HEK293 (cell line): Measurements from ENCODE around the gene LDLRAD4.

Source experiments
- CTCF ChIA-PET: fragments of 350-600 bp; formaldehyde crosslinking; extraction: SDS; loops from one replicate; lab custom pipeline; 2021; ENCODE audit warnings: antibody characterized with exemption; lab: Yijun Ruan, JAX
- POLR2A ChIA-PET: fragments of 300-600 bp; formaldehyde crosslinking; extraction: SDS; loops from one replicate; lab custom pipeline; 2020; ENCODE audit warnings: antibody characterized with exemption, inconsistent platforms; lab: Yijun Ruan, JAX
- H3K27ac ChIP-seq: fragments of 200-500 bp; sonication (Bioruptor generic); 2 replicates; pipeline ENCODE4 v1.5.1; 2014; ENCODE audit warnings: low read depth, low read length, control low read depth, inconsistent platforms; ENCODE audit errors: extremely low read depth
- H3K36me3 ChIP-seq, 2 experiments: fragments of 200-500 bp in 1 of 2; sonication (Bioruptor generic) in 1 of 2; 1 replicate in 1 of 2; 2 replicates in 1 of 2; pipeline ENCODE4 v1.5.1; 2014 to 2017; ENCODE audit warnings: inconsistent platforms in 2 of 2, low read length in 2 of 2; ENCODE audit not compliant: control insufficient read depth in 2 of 2, insufficient read depth in 1 of 2
- H3K4me1 ChIP-seq: fragments of 200-500 bp; sonication (Bioruptor generic); 2 replicates; pipeline ENCODE4 v1.5.1; 2014; ENCODE audit warnings: mild to moderate bottlenecking, low read length, inconsistent platforms; ENCODE audit not compliant: control insufficient read depth, insufficient read depth
- H3K4me3 ChIP-seq: 2 replicates; pipeline ENCODE4 v1.5.1; 2011; ENCODE audit warnings: low read depth, mild to moderate bottlenecking, control low read depth, low read length, moderate library complexity
- H3K9me3 ChIP-seq: fragments of 200-500 bp; sonication (Bioruptor generic); 2 replicates; pipeline ENCODE4 v1.5.1; 2014; ENCODE audit warnings: low read depth, low read length, inconsistent platforms; ENCODE audit not compliant: control insufficient read depth, insufficient read depth
- FEZF1 ChIP-seq: fragments of 450-650 bp; formaldehyde crosslinking; IDR thresholded peaks from 2 replicates; pipeline ENCODE4 v1.5.1; 2016; ENCODE audit warnings: missing biosample characterization, missing genetic modification characterization
- GLI2 ChIP-seq: fragments of 450-650 bp; formaldehyde crosslinking; IDR thresholded peaks from 2 replicates; pipeline ENCODE4; 2017; ENCODE audit warnings: missing biosample characterization, missing genetic modification characterization, low read depth, borderline replicate concordance
- KLF7 ChIP-seq: fragments of 450-650 bp; formaldehyde crosslinking; IDR thresholded peaks from 2 replicates; pipeline ENCODE4 v1.5.1; 2016; ENCODE audit warnings: missing biosample characterization, missing genetic modification characterization, borderline replicate concordance
- KLF8 ChIP-seq: fragments of 450-650 bp; formaldehyde crosslinking; IDR thresholded peaks from 2 replicates; pipeline ENCODE4 v1.5.1; 2016; ENCODE audit warnings: missing biosample characterization, missing genetic modification characterization
- KLF9 ChIP-seq: fragments of 450-650 bp; formaldehyde crosslinking; IDR thresholded peaks from 2 replicates; pipeline ENCODE4 v1.5.1; 2016; ENCODE audit warnings: missing biosample characterization, missing genetic modification characterization, low read depth
- MEIS1 ChIP-seq: sonication (generic); formaldehyde crosslinking; IDR thresholded peaks from 2 replicates; pipeline ENCODE4 v1.8.1; 2022; ENCODE audit warnings: missing genetic modification reagents, mild to moderate bottlenecking, borderline replicate concordance
- PBX3 ChIP-seq: sonication (generic); formaldehyde crosslinking; IDR thresholded peaks from 2 replicates; pipeline ENCODE4 v1.8.1; 2022; ENCODE audit warnings: mild to moderate bottlenecking, moderate library complexity, missing genetic modification reagents
- PRDM1 ChIP-seq: fragments of 450-650 bp; formaldehyde crosslinking; IDR thresholded peaks from 2 replicates; pipeline ENCODE4; 2016; ENCODE audit warnings: missing biosample characterization, missing genetic modification characterization
- TRIM28 ChIP-seq: IDR thresholded peaks from 2 replicates; pipeline ENCODE4 v1.6.1; 2011; ENCODE audit warnings: low read length, control low read depth, borderline replicate concordance
- YY2 ChIP-seq: fragments of 450-650 bp; formaldehyde crosslinking; IDR thresholded peaks from 2 replicates; pipeline ENCODE4 v1.5.1; 2016; ENCODE audit warnings: missing biosample characterization, missing genetic modification characterization
- ZBTB1 ChIP-seq: fragments of 450-650 bp; formaldehyde crosslinking; IDR thresholded peaks from 2 replicates; pipeline ENCODE4 v1.5.1; 2016; ENCODE audit warnings: missing biosample characterization, missing genetic modification characterization
- ZIC2 ChIP-seq: fragments of 450-650 bp; formaldehyde crosslinking; IDR thresholded peaks from 2 replicates; pipeline ENCODE4 v1.5.1; 2016; ENCODE audit warnings: missing biosample characterization, missing genetic modification characterization
- ZNF174 ChIP-seq: fragments of 450-650 bp; formaldehyde crosslinking; IDR thresholded peaks from 2 replicates; pipeline ENCODE4 v1.5.0; 2017; ENCODE audit warnings: missing biosample characterization, mild to moderate bottlenecking, missing genetic modification characterization
- ZNF2 ChIP-seq: fragments of 450-650 bp; formaldehyde crosslinking; IDR thresholded peaks from 2 replicates; pipeline ENCODE4 v1.5.1; 2016; ENCODE audit warnings: missing biosample characterization, missing genetic modification characterization
- ZNF202 ChIP-seq: fragments of 450-650 bp; formaldehyde crosslinking; IDR thresholded peaks from 2 replicates; pipeline ENCODE4 v1.5.1; 2016; ENCODE audit warnings: missing biosample characterization, missing genetic modification characterization, borderline replicate concordance
- ZNF274 ChIP-seq, 2 experiments: fragments of 200-500 bp in 1 of 2; fragments of 450-650 bp in 1 of 2; sonication (Bioruptor generic) in 1 of 2; formaldehyde crosslinking in 1 of 2; IDR thresholded peaks; 2 replicates each; pipeline versions ENCODE4 v1.5.1 to v1.6.1; 2014 to 2016; ENCODE audit warnings: borderline replicate concordance in 1 of 2, inconsistent platforms in 1 of 2, low read length in 1 of 2, missing biosample characterization in 1 of 2, missing genetic modification characterization in 1 of 2
- ZNF362 ChIP-seq: fragments of 450-650 bp; formaldehyde crosslinking; IDR thresholded peaks from 2 replicates; pipeline ENCODE4 v1.5.1; 2016; ENCODE audit warnings: missing biosample characterization, missing genetic modification characterization
- ZNF366 ChIP-seq: fragments of 450-650 bp; formaldehyde crosslinking; conservative IDR thresholded peaks from 2 replicates; pipeline ENCODE4 v1.5.1; 2016; ENCODE audit warnings: missing biosample characterization, missing genetic modification characterization
- ZNF449 ChIP-seq: fragments of 450-650 bp; formaldehyde crosslinking; IDR thresholded peaks from 2 replicates; pipeline ENCODE4 v1.5.1; 2017; ENCODE audit warnings: missing biosample characterization, mild to moderate bottlenecking, missing genetic modification characterization, moderate library complexity
- ZNF585B ChIP-seq: fragments of 450-650 bp; formaldehyde crosslinking; IDR thresholded peaks from 2 replicates; pipeline ENCODE4 v1.5.1; 2016; ENCODE audit warnings: missing biosample characterization, missing genetic modification characterization
- ZNF626 ChIP-seq: fragments of 450-650 bp; sonication (Bioruptor Pico); formaldehyde crosslinking; IDR thresholded peaks from 2 replicates; pipeline ENCODE4 v1.5.1; 2018; ENCODE audit warnings: missing biosample characterization, missing genetic modification characterization, inconsistent platforms
- ZNF664 ChIP-seq: fragments of 450-650 bp; formaldehyde crosslinking; IDR thresholded peaks from 2 replicates; pipeline ENCODE4 v1.5.1; 2016; ENCODE audit warnings: missing biosample characterization, missing genetic modification characterization
- ZNF792 ChIP-seq: fragments of 450-650 bp; formaldehyde crosslinking; IDR thresholded peaks from 2 replicates; pipeline ENCODE4 v1.5.1; 2016; ENCODE audit warnings: missing biosample characterization, missing genetic modification characterization

The LDLRAD4 gene

GRCh38 chr18:13446024-13446423 is 227.5 kb downstream of the LDLRAD4 start:
- Histone ChIP-seq H3K27ac (no peak overlapping the region), H3K9me3 (no peaks in the 10 kb centered on the region), H3K4me1 (peaks cover 20% of the 10 kb centered on the region), H3K36me3 (no peaks in the 10 kb centered on the region), H3K4me3 (no peak overlapping the region)
- TF ChIP-seq ZNF366 (tag by site-specific recombination) (no peak), PRDM1 (tag by site-specific recombination) (no peak), ZNF585B (tag by site-specific recombination) (no peak), KLF9 (no peak)
- ChIA-PET POLR2A (no interaction called here), CTCF (no interaction called here)

GRCh38 chr18:13446610-13447461 is 228.3 kb downstream of the LDLRAD4 start:
- H3K27ac ChIP-seq = peak overlapping the region; percentile 84
- ChIA-PET POLR2A (interaction anchor here (1.3 kb wide), 1 partner anchor 231 kb away, joined by 4 read pairs; no protein-coding TSS in a partner anchor), CTCF (no interaction called here)
- no peak overlapping the region for H3K4me3 ChIP-seq
- no peaks in the 10 kb centered on the region for H3K36me3 ChIP-seq
- H3K9me3 ChIP-seq = no peaks in the 10 kb centered on the region
- peaks cover 20% of the 10 kb centered on the region for H3K4me1 ChIP-seq
- peak; percentile 82 for TF ChIP-seq ZIC2
- TF ChIP-seq ZNF449 = no peak
- TF ChIP-seq ZNF792 (tag by site-specific recombination) = no peak
- TF ChIP-seq ZNF2 = no peak
- TF ChIP-seq TRIM28 = no peak

- Histone ChIP-seq H3K4me1 (peaks cover 26% of the 10 kb centered on the region), H3K27ac (peak overlapping the region; percentile 84), H3K36me3 (no peaks in the 10 kb centered on the region), H3K4me3 (no peak overlapping the region), H3K9me3 (no peaks in the 10 kb centered on the region)
- POLR2A ChIA-PET = interaction anchor here (0.6 to 1.3 kb wide), 3 partner anchors 232 to 257 kb away, joined by 3 to 4 read pairs (median 3); no protein-coding TSS in a partner anchor
- TF ChIP-seq ZNF202 (tag by site-specific recombination) (no peak), FEZF1 (no peak), ZNF626 (no peak), KLF7 (tag by site-specific recombination) (no peak), ZBTB1 (tag by site-specific recombination) (no peak), GLI2 (tag by site-specific recombination) (no peak), MEIS1 (no peak), ZNF362 (tag by site-specific recombination) (no peak), ZNF664 (tag by site-specific recombination) (no peak), YY2 (tag by site-specific recombination) (no peak), PBX3 (CRISPR knock-in tag) (no peak), ZNF174 (no peak), KLF8 (tag by site-specific recombination) (no peak), ZNF274 (IDR thresholded peaks at IDR 0.05; ENCODE audit: low read length) (no peak), ZNF274 (tag by site-specific recombination; IDR thresholded peaks at IDR 0.05; ENCODE audit: borderline replicate concordance) (no peak)
- CTCF ChIA-PET = interaction anchor here (0.6 to 1.4 kb wide), 2 partner anchors 23 to 43 kb away, joined by 4 to 6 read pairs; no protein-coding TSS in a partner anchor
Observed at GRCh38 chr18:13447621-13448334, 229.2 kb downstream of the LDLRAD4 start.
